ENCODE results near the gene PRSS2. TPM values are rescaled to one million over a fixed set of nuclear protein-coding genes. Genes with fewer than 3 reads are reported as not detected.

Gene PRSS2
- polyA plus RNA-seq, 1 donor: not detected

DNA sequence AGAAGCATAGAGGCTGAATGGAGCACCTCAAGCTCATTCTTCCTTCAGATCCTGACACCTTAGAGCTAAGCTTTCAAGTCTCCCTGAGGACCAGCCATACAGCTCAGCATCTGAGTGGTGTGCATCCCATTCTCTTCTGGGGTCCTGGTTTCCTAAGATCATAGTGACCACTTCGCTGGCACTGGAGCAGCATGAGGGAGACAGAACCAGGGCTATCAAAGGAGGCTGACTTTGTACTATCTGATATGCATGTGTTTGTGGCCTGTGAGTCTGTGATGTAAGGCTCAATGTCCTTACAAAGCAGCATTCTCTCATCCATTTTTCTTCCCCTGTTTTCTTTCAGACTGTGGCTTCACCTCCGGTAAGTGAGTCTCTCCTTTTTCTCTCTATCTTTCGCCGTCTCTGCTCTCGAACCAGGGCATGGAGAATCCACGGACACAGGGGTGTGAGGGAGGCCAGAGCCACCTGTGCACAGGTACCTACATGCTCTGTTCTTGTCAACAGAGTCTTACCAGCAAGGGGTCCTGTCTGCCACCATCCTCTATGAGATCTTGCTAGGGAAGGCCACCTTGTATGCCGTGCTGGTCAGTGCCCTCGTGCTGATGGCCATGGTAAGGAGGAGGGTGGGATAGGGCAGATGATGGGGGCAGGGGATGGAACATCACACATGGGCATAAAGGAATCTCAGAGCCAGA lies 31.0 kb downstream of the PRSS2 start:
- DNase-seq (ENCODE audit: low read depth): no peak

DNA sequence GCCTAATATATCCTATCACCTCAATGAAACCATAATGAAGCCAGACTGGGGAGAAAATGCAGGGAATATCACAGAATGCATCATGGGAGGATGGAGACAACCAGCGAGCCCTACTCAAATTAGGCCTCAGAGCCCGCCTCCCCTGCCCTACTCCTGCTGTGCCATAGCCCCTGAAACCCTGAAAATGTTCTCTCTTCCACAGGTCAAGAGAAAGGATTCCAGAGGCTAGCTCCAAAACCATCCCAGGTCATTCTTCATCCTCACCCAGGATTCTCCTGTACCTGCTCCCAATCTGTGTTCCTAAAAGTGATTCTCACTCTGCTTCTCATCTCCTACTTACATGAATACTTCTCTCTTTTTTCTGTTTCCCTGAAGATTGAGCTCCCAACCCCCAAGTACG lies 31.5 kb downstream of the PRSS2 start:
- DNase-seq (ENCODE audit: low read depth): no peak

DNA sequence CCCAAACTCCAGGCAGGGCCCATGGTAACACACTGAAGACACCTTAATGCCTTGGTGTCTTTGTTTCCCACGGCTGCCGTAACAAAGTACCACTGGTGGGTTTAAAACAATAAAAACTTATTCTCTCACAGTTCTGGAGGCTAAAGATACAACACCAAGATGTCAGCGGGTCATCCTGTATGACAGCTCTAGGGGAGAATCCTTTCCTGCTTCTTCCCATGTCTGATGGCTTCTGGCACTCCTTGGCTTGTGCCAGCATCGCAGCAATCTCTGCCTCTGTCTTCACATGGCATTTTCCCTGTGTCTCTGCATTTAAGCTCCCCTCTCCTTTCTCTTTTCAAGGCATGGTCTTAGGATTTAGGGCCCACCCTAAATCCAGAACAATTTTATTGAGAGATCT lies 33.1 kb downstream of the PRSS2 start:
- DNase-seq (ENCODE audit: low read depth): no peak

DNA sequence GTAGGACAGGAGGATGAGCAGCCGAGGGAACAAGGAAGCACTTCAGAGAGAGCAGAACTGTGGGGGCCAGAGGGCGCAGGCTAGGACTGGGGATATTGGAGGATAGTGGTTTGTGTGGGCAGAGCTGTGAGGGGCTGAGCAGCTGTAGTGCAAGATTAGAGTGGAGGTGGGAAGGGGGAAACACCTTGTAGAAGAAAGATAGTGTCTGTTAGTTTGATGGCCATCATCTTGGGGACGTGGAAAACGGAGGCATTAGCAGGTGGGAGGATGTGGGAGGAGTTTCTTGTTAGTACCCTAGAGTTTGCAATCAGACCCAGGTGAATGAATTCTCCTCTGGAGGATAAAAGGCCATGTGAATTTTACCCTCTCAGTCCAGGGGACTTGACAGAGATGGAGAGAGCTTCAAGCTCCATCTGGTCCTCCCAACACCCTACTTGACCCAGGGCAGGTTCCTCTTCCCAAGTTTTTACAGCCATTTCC lies 34.0 kb downstream of the PRSS2 start:
- no peak for DNase-seq (ENCODE audit: low read depth)

DNA sequence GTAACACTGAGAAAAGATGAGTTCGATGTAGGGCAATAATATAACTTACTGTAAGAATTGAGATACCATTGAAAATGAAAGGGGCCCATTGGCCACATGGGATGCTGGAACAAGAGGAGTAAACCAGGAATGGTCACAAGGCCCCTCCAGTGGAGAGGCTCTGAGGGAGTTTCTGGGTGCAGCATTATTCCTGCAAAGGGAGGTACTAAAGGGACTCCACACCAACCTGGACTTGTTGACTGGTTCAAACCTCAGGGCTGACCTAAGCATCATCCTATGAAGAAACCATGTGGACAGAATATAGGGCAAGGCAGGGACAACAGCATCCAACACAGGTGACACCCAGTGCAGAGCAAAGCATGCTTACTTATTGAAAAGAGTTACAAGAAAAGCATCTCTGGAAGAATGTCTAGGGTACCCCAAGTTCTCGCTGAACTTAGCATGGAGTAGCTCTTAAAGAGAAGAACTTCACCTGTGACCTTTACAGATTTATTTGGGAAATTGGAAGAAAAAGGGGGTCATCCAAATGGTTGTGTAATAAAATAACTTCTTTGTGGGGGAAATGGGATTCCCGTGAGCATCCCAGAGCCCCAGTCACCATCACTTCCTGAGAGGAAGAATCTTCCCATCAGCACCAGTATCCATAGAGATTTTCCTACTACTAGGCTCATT lies 34.7 kb downstream of the PRSS2 start:
- no peak for DNase-seq (ENCODE audit: low read depth)

DNA sequence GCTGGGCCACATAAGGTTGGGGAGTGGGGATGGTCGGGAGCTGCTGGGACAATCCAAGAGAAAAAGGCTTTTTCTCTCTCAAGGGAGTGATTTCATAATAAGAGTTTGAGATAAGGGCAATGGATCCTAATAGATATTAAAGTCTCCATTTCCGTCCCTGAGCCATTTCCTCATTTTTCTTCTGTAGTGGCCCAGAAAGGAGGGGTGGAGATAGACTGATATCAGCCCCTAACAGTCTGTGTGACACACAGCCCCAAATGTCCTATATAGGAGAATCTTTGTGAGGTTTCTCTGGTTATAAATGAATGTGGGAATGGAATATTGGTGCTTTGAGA lies 35.2 kb downstream of the PRSS2 start:
- DNase-seq (ENCODE audit: low read depth): no peak

DNA sequence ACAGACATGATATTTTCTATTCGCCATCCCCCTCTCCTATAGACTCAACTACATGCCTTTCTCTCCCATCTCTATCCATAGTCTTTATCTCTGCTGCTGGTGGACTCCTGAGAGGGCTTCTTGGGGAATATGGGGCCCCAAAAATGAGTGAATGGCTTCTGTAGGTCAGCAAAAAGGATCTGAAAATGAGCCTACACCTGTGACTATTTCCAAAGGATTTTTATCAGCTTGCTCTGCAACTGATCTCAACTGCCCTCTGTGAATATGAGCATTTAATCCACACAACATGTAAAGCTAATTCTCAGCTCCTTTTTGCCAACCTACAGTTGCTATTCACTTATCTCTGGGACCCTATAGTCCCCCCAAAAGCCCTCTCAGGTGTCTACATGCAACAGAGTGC lies 36.2 kb downstream of the PRSS2 start:
- DNase-seq (ENCODE audit: low read depth): no peak

DNA sequence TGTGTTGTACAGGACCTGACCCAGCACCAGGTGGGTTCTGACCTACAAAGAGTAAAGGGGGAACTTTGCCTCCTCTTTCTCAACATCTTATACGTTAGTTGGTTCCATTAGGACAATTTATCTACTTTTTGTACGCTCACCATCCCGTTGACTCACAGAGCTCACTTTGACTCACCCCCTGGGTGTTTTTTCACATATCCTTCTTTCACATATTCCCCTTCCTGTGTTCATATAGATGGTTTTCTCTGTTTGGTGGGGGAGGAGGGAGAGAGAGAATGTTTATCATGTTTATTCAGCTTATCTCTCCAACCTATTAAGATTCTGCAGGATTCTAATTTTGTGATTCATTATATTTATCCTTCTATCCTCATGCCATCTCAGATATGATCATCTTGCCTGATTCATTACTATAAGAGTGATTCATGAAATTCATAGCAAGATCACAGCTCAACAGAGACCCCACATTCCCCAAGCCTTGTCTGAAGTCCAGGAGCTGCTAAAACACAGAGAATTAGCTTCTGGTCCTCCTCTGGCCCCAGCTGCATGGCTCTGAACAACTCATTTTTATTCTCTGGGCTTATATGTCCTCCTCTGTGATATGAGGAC lies 37.2 kb downstream of the PRSS2 start:
- DNase-seq (ENCODE audit: low read depth): no peak

DNA sequence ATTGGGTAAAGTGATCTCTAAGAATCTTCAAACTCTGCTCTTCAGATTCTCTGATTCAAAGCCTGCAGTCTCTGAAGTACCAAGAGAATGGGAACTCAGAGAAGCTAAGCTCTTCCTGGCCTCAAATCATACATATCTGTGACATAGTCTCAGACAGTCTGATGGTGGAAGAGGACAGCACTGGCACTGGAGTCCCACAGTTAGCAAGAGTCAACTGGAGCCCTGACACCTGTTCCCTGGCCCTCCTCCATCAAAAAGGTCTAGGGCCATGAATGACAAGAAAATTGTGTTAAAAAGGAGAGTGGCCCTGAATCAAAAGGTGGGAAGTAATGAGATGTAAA lies 37.7 kb downstream of the PRSS2 start:
- DNase-seq (ENCODE audit: low read depth): no peak

DNA sequence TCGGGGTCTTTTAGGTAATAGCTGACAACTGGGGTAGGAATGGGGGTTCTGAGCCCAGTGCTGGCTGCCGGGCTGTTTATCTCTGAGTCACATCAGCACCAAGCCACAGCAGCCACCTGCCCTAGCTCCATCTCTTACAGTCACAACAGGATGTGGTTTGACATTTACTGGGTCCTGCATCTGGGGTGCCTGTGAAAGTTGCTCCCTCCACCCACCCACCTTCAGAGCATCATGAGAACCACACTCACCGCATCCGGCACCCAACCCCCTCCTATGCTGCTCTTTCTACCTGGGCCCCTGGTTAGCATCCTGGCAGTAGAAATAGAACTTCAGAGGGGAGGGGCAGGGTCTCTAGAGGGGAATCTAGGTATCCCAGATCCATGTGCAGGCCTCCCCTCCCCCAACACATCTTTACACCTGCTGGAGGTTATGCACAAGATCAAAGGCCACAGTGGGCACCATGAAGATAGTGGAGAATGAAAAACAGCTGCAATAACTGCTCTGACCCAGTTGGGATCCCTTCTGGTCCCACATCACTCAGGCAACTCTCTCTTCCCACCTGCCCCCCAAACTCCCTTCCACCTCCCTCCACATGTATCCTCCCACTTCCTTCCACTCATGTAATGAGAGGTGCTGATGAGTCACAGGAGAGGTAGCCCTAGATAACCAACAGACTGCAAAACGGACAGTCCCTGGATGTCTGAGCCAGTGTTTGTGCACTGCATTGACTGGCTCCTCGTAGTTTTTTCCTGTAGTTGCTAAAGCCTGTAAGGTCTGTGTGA lies 38.2 kb downstream of the PRSS2 start:
- DNase-seq (ENCODE audit: low read depth): no peak

DNA sequence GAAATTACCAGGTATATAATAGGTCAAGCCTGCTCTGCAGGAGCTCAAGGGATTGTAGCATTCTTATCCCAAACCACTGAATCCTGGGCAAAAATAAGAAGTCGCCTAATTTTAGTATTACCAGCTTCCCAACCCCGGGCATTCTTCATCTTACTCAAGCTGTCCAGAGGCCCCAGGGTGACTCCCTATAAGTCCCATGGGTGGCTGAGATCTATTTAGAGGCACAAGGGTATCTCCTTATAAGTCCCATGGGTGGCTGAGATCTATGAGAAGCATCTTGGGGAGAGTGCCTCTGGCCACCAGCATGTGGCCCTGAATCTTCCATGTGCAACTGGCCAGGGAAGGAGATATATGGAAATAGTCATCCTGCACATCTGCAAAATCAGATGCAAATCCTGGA lies 38.9 kb downstream of the PRSS2 start:
- no peak for DNase-seq (ENCODE audit: low read depth)

DNA sequence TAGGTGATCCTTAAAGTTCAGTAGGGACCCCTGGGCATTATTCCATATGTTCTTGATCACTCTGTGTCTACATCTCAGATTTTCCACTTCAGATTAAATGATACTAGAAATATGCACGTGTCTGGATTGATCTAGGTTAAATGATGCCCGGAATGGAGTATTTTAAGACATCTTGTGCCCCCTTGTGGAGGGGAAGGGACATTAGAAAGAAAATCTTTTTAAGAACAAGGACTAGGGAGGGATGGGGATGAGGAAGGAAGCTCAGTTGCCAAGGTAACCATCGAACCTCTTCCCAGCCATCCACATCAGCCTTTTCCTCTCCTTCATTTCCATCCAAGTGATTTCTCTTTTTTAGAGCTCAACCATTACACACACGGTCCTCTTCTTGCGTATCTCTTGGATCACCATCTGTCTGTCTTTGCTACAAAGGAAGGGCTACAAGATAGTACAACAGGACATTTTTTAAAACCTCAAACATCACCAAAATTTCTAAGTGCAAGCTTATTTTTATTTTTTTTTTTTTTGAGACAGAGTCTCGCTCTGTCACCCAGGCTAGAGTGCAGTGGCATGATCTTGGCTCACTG lies 40.5 kb downstream of the PRSS2 start:
- no peak for DNase-seq (ENCODE audit: low read depth)

DNA sequence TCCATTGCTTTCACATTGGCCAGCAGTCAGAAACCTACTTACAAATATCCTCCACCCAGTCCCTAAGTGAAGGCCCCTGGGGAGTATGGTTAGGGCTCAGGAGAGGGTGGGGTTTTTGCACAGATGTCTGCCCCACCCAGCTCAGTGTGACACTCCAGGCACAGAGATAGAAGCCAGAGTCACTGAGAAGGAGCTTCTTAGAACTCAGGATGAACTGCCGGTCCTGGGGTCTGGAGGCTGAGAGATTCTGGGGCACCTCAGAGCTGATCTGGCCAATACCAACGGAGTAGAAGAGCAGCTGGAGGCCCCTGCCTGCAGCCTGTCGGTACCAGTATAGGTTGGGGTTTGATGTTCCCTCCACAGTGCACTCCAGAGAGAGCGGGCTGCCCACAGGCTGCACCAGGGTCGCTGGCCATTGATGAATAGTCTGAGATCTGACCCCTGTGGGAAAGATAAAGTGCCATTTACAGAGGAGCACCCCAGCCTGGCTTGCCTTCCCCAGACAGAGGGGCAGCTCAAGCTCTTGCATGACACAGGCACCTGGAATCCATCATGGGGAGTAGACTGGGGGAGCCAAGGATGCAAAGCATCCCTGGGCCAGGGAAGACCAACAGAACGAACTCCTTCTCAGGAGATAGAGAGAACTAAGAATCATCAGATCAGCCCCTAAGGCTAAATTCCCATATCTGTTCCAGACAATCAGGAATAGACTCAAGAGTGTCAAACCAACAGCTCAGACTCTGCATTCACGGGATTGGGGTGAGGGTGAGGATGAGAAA lies 41.9 kb downstream of the PRSS2 start:
- no peak for DNase-seq (ENCODE audit: low read depth)

DNA sequence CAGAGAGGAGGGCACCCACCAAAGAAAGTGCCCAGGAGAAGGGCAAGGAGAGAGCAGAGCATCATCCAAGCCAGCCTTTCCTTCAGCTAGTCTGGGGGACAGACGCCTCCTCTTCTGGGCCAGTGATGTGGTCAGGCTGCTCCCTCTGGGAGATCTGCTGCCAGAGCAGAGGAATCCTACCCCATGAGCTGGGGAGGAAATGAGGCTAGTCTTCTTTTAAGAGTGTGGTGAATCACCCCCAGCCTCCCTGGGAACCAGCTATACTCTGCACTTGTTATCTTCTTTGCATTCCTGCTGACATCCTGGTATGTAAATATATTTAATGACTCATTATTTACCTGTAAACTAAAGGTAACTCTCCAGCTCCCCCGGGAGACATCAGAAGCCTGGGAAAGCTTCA lies 42.5 kb downstream of the PRSS2 start:
- DNase-seq (ENCODE audit: low read depth): no peak

DNA sequence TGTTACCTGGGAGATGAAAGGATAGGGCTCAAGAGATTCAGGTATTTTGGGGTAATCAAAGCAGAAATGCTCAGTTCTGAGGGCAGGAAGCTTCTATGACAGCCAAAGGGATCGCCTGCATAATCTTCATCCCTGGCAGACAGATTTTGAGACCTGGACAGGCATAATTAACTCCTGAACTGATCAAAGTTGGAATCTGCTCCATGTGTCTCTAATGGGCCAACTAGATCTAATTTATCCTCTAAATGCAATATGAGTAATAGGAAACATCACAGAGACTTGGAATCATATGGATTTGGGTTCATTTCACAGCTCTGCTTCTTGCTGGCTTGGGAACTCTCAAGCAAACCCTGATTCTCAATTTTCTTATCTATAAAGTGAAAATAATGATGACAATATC lies 42.9 kb downstream of the PRSS2 start:
- no peak for DNase-seq (ENCODE audit: low read depth)

DNA sequence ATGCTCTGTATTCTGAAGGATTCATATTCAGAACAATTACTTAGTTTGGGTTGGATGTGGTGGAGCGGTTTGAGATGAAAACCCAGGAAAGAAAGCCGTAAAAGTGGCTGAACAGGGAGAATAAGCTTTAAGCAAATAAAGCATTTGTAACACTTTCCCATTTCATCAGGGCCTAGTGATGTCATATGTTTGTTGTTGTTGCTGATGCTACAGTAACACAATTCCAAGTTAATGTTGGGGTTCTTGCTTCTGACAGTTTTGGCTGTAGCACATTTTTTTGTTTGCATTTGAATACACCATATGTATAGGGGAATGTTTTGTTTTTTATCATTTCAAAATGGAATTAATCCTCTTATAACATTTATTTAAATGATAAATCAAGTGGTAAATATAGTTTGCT lies 43.7 kb downstream of the PRSS2 start:
- no peak for DNase-seq (ENCODE audit: low read depth)

DNA sequence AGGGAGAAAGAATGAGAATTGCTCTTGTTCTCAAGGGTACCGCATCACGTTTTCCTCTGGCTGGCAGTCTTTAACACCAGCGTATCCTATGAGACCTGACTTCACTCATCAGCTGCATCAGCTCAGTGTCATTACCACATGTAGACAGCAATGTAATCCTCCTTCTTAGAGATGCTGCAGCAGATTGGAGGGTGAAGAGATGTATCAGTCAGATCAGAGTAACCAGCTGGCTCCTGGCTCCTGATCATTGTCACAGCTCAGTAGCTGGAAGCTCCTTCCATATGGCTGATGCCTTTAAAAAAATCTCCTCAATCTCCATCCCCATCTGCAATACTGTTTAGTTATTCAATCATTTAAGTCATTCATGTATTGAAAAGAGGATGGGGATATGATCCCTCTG lies 44.4 kb downstream of the PRSS2 start:
- no peak for DNase-seq (ENCODE audit: low read depth)

DNA sequence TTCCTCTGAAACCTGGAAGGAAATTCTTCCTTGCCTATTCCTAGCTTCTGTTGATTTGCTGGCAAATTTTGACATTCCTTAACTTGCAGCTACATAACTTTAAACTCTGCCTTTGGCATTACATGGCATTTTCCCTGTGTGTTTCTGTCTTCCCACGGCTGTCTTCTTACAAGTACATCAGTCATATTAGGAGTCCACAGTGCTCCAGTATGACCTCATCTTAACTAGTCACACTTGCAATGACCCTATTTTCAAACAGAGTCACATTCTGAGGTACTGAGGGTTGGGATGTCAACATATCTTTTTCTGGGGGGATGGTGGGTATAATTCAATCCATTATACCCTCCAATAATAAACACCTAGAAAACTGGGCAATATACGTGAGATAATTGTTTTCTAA lies 46.7 kb downstream of the PRSS2 start:
- DNase-seq (ENCODE audit: low read depth): no peak

DNA sequence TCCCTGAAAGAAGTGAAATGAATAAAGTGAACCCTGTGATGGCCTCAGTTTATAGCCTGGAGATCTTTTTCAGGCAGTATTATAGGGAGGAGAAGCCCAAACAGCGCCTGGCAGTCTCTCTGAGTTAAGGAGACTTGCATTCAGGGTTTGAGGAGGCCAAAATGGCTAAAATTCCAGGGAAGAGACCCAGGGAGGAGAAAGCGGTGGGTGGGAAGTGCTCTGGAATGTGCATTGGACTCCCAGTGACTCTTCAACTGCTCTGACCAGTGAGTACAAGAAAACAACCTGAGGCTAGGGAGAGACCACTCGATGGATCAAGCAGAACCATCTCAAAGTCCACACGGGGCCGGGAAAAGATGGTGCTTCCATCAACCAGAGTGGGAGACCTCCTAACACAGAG lies 48.8 kb downstream of the PRSS2 start:
- DNase-seq (ENCODE audit: low read depth): no peak

DNA sequence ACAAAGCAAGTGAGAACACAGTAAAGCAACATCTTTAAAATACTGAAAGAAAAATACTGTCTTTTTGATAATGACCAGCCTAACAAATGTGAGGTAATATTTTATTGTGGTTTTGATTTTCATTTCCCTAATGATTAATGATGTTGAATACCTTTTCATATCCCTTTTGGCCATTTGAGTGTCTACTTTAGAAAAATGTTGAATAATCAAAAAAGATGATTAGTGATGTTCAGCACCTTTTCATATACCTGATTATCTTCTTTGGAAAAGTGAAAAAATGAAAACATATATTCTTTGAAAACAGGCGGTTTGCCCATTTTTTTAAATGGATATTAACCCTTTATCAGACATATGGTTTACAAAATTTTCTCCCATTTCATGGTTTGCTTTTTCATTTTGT lies 51.9 kb downstream of the PRSS2 start:
- DNase-seq (ENCODE audit: low read depth): no peak
